KMS-11 (cell line): Measurements from ENCODE around the gene MSI2.

Experiments used
- H2AFZ ChIP-seq: fragments of 200-600 bp; sonication (generic); 2 replicates; pipeline ENCODE4 v1.6.1; 2016; ENCODE audit warnings: antibody characterized with exemption, mixed run types, low read depth
- H3K27ac ChIP-seq: fragments of 200-600 bp; sonication (generic); 2 replicates; pipeline ENCODE4 v1.6.1; 2016; ENCODE audit warnings: mild to moderate bottlenecking, mixed run types
- H3K27me3 ChIP-seq: fragments of 200-600 bp; sonication (generic); 2 replicates; pipeline ENCODE4 v1.6.1; 2017; ENCODE audit warnings: mild to moderate bottlenecking, low read depth, mixed run types, moderate library complexity; ENCODE audit not compliant: insufficient read depth
- H3K36me3 ChIP-seq: fragments of 200-600 bp; sonication (generic); 2 replicates; pipeline ENCODE4 v1.6.1; 2017; ENCODE audit warnings: mild to moderate bottlenecking, mixed run types; ENCODE audit not compliant: insufficient read depth
- H3K4me1 ChIP-seq: fragments of 200-600 bp; sonication (generic); 2 replicates; pipeline ENCODE4 v1.6.1; 2016; ENCODE audit warnings: mild to moderate bottlenecking, low read depth, mixed run types; ENCODE audit not compliant: poor library complexity, severe bottlenecking
- H3K4me2 ChIP-seq: fragments of 200-600 bp; sonication (generic); 2 replicates; pipeline ENCODE4 v1.7.0; 2016; ENCODE audit warnings: mild to moderate bottlenecking, mixed run types
- H3K4me3 ChIP-seq: fragments of 200-600 bp; sonication (generic); IDR thresholded peaks from 2 replicates; pipeline ENCODE4 v1.6.1; 2017; ENCODE audit warnings: low read depth, low read length, mixed read lengths; ENCODE audit not compliant: insufficient read depth
- H3K79me2 ChIP-seq: fragments of 200-600 bp; sonication (generic); 2 replicates; pipeline ENCODE4 v1.6.1; 2016; ENCODE audit warnings: low read depth, mixed run types; ENCODE audit not compliant: insufficient read depth
- H3K9ac ChIP-seq: fragments of 200-600 bp; sonication (generic); 2 replicates; pipeline ENCODE4 v1.6.1; 2016; ENCODE audit warnings: mild to moderate bottlenecking, mixed run types
- H4K20me1 ChIP-seq: fragments of 200-600 bp; sonication (generic); 2 replicates; pipeline ENCODE4 v1.6.1; 2016; ENCODE audit warnings: mild to moderate bottlenecking, mixed run types; ENCODE audit not compliant: insufficient read depth
- TF ChIP-seq, protein P1 (sequence below): fragments of 200-600 bp; sonication (generic); conservative IDR thresholded peaks from 2 replicates; pipeline ENCODE4 v1.6.1; 2017; ENCODE audit warnings: low read depth, mild to moderate bottlenecking, antibody characterized with exemption, low read length, moderate library complexity, mixed read lengths

The MSI2 gene

DNA sequence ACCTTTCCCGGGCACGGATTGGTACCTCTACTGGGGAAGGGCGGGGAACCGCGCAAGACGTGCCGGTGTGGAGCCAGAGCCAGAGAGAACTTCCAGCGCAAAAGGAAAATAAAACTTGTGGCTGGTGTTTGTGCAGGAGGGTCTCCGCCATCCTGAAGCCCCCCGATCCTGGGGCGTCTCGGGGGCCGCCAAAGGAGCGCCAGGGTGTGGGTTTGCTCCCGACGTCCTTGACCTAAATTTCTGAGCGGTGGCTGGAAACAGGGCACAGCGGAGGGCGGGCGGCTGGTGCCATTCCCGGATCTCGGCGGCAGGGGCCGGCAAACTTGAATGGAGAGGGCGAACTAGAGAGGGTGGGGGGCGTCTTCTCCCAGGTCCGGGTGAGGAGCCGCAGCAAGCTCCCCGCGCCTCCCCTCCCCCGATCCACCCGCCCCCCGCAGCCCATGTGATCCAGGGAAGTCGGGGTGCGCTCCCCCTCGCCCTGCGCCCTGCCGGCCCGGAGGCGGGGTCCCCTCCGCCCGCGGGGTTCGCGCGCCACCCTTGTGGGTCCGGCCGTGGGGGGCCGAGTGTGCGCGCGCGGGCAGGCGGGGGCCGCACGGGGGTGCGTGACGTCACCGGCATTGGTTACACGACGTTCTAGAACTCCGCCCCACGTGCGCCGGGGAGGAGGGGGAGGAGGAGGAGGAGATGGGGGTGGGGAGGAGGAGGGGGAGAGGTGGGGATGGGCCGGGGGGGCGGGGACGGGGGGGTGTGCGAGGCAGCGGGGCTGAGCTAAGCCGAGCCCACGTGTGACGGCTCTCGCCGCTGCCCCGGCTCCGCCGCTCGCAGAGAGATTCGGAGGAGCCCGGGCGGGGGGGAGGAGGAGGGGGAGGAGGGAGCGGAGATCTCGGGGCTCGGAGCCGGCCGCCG is at the start of gene MSI2:
Gene MSI2 (plus strand): TSS at position 748 of the 906 bp plus-strand sequence. CDS start 220 bp downstream, outside the sequence.
- Histone ChIP-seq H3K9ac (peak within 1 kb of the TSS; percentile 91), H3K4me1 (peaks cover 31% of the 10 kb centered on the region), H3K27me3 (no peaks in the 10 kb centered on the region), H3K4me3 (no peak within 1 kb of the TSS), H2AFZ (peak within 1 kb of the TSS; percentile 81), H3K79me2 (peaks cover 43% of the 10 kb centered on the region), H3K36me3 (peaks cover 11% of the 10 kb centered on the region; the same call in 1 of the 2 replicates), H4K20me1 (no peaks in the 10 kb centered on the region), H3K27ac (peak within 1 kb of the TSS; percentile 71), H3K4me2 (peak within 1 kb of the TSS; percentile 89)
- TF ChIP-seq, protein P1, sequence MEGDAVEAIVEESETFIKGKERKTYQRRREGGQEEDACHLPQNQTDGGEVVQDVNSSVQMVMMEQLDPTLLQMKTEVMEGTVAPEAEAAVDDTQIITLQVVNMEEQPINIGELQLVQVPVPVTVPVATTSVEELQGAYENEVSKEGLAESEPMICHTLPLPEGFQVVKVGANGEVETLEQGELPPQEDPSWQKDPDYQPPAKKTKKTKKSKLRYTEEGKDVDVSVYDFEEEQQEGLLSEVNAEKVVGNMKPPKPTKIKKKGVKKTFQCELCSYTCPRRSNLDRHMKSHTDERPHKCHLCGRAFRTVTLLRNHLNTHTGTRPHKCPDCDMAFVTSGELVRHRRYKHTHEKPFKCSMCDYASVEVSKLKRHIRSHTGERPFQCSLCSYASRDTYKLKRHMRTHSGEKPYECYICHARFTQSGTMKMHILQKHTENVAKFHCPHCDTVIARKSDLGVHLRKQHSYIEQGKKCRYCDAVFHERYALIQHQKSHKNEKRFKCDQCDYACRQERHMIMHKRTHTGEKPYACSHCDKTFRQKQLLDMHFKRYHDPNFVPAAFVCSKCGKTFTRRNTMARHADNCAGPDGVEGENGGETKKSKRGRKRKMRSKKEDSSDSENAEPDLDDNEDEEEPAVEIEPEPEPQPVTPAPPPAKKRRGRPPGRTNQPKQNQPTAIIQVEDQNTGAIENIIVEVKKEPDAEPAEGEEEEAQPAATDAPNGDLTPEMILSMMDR, result no peak

- Histone ChIP-seq H4K20me1 (no peaks in the 10 kb centered on the region), H3K4me3 (no peak overlapping the region), H3K27ac (no peak overlapping the region), H3K27me3 (no peaks in the 10 kb centered on the region), H3K79me2 (no peaks in the 10 kb centered on the region), H3K9ac (no peak overlapping the region), H3K36me3 (no peaks in the 10 kb centered on the region), H2AFZ (no peak overlapping the region), H3K4me1 (no peaks in the 10 kb centered on the region), H3K4me2 (no peak overlapping the region)
- TF ChIP-seq, protein P1, result no peak
Measured at GRCh38 chr17:57206928-57207327, 49.4 kb upstream of the MSI2 start.

GRCh38 chr17:57207396-57207795 is 48.9 kb upstream of the MSI2 start:
- Histone ChIP-seq H3K4me2 (no peak overlapping the region), H3K4me3 (no peak overlapping the region), H2AFZ (no peak overlapping the region), H3K27me3 (no peaks in the 10 kb centered on the region), H3K79me2 (no peaks in the 10 kb centered on the region), H3K27ac (no peak overlapping the region), H4K20me1 (no peaks in the 10 kb centered on the region), H3K9ac (no peak overlapping the region), H3K4me1 (no peaks in the 10 kb centered on the region), H3K36me3 (no peaks in the 10 kb centered on the region)
- TF ChIP-seq, protein P1, result no peak

GRCh38 chr17:57210224-57210553 is 46.1 kb upstream of the MSI2 start:
- TF ChIP-seq, protein P1, result no peak
- no peak overlapping the region for H3K4me2 ChIP-seq
- H4K20me1 ChIP-seq, result no peaks in the 10 kb centered on the region
- no peaks in the 10 kb centered on the region for H3K27me3 ChIP-seq
- no peaks in the 10 kb centered on the region for H3K79me2 ChIP-seq
- no peaks in the 10 kb centered on the region for H3K4me1 ChIP-seq
- no peak overlapping the region for H3K27ac ChIP-seq
- H3K4me3 ChIP-seq, result no peak overlapping the region
- no peak overlapping the region for H3K9ac ChIP-seq
- no peaks in the 10 kb centered on the region for H3K36me3 ChIP-seq
- no peak overlapping the region for H2AFZ ChIP-seq
